HepG2 (cell line): ENCODE measurements around the gene MEAF6. TPM values are rescaled to one million over a fixed set of nuclear protein-coding genes. Genes with fewer than 3 reads are reported as not detected.

Source experiments
- ATAC-seq: fragments of 200-7000 bp; cut with Tn5 transposase; 3 replicates; pipeline ENCODE4 v1.9.1; 2020; ENCODE audit warnings: mild to moderate bottlenecking, moderate library complexity
- BruUV-seq: library from RNA; stranded (reverse); fragments of 400-500 nt; replicated peaks from 2 replicates; lab custom pipeline; 2021; lab: Mats Ljungman, UMichigan
- CTCF ChIA-PET: fragments of 300-600 bp; formaldehyde crosslinking; extraction: SDS; loops from one replicate; lab custom pipeline; 2021; ENCODE audit warnings: low total read pairs, inconsistent platforms, low intra/inter-chr PET ratio; lab: Yijun Ruan, JAX
- POLR2A ChIA-PET: fragments of 350-600 bp; sonication (Branson Sonifier 250); formaldehyde crosslinking; loops from one replicate; lab custom pipeline; 2020; ENCODE audit warnings: antibody characterized with exemption, inconsistent platforms; lab: Yijun Ruan, JAX
- DNase-seq: peaks from one replicate; pipeline ENCODE4 v3.0.0-alpha.2; 2015; ENCODE audit warnings: low spot score
- FAIRE-seq: peaks from 3 replicates; lab custom pipeline; 2011; peaks lifted over from hg19 to GRCh38; lab: Jason Lieb, UNC
- H2AFZ ChIP-seq: one replicate; pipeline ENCODE4 v1.6.1; 2011; ENCODE audit warnings: low read length, inconsistent platforms
- H3K27ac ChIP-seq: fragments of 300-600 bp; 3 replicates; pipeline ENCODE4 v1.8.0; 2011; ENCODE audit warnings: mixed run types, mild to moderate bottlenecking, mixed read lengths, low read length, inconsistent platforms; ENCODE audit not compliant: insufficient read depth; ENCODE audit errors: extremely low read length
- H3K27me3 ChIP-seq, 2 experiments: fragments of 200-600 bp in 1 of 2; 2 replicates in 1 of 2; 3 replicates in 1 of 2; pipeline versions ENCODE4 v1.6.0 to v1.8.0; 2011; ENCODE audit warnings: low read length in 2 of 2, mild to moderate bottlenecking in 2 of 2, moderate library complexity in 2 of 2, inconsistent platforms in 1 of 2; ENCODE audit not compliant: insufficient read depth in 2 of 2, control insufficient read depth in 1 of 2
- H3K36me3 ChIP-seq, 2 experiments: fragments of 200-600 bp in 1 of 2; replicated peaks in 1 of 2; 2 replicates in 1 of 2; 3 replicates in 1 of 2; pipeline versions ENCODE4 v1.5.1 to v1.8.0; 2011; ENCODE audit warnings: low read length in 2 of 2, inconsistent platforms in 1 of 2; ENCODE audit not compliant: insufficient read depth in 2 of 2, control insufficient read depth in 1 of 2
- H3K4me1 ChIP-seq: 2 replicates; pipeline ENCODE4 v1.5.1; 2012; ENCODE audit warnings: low read length, inconsistent platforms; ENCODE audit not compliant: insufficient read depth
- H3K4me2 ChIP-seq: 2 replicates; pipeline ENCODE4 v1.6.0; 2011; ENCODE audit warnings: low read depth, low read length, inconsistent platforms
- H3K4me3 ChIP-seq, 3 experiments: fragments of 200-600 bp in 1 of 3; sonication (generic), shearing (Covaris generic) in 1 of 3; replicated peaks in 1 of 3; 2 replicates each; pipeline ENCODE4 v1.5.1; 2011 to 2016; ENCODE audit warnings: low read length in 3 of 3, inconsistent platforms in 2 of 3, low read depth in 2 of 3, mild to moderate bottlenecking in 2 of 3, control low read depth in 1 of 3, mixed read lengths in 1 of 3; ENCODE audit not compliant: insufficient read depth in 1 of 3
- H3K79me2 ChIP-seq: one replicate; pipeline ENCODE4 v1.6.1; 2011; ENCODE audit warnings: low read length, inconsistent platforms; ENCODE audit not compliant: insufficient read depth
- H3K9ac ChIP-seq: 2 replicates; pipeline ENCODE4 v1.6.0; 2011; ENCODE audit warnings: mild to moderate bottlenecking, low read depth, low read length, inconsistent platforms; ENCODE audit not compliant: insufficient read depth
- H3K9me3 ChIP-seq: 2 replicates; pipeline ENCODE4 v1.5.1; 2012; ENCODE audit warnings: mild to moderate bottlenecking, low read length
- H4K20me1 ChIP-seq: 2 replicates; pipeline ENCODE4 v1.6.0; 2011; ENCODE audit warnings: inconsistent platforms, mild to moderate bottlenecking, low read length, moderate library complexity; ENCODE audit not compliant: insufficient read depth
- ARNT ChIP-seq: fragments of 450-650 bp; IDR thresholded peaks from 2 replicates; pipeline ENCODE4 v1.6.1; 2017
- GTF2F1 ChIP-seq: fragments of 150-350 bp; IDR thresholded peaks from 2 replicates; pipeline ENCODE4 v1.6.1; 2014; ENCODE audit warnings: low read length
- HMGXB3 ChIP-seq: sonication (generic); formaldehyde crosslinking; IDR thresholded peaks from 2 replicates; pipeline ENCODE4 v1.4.0; 2020; ENCODE audit warnings: missing genetic modification reagents, borderline replicate concordance
- JARID2 ChIP-seq: sonication (generic); formaldehyde crosslinking; IDR thresholded peaks from 2 replicates; pipeline ENCODE4 v1.8.1; 2023; ENCODE audit warnings: missing genetic modification reagents, inconsistent platforms; ENCODE audit not compliant: insufficient replicate concordance
- KLF6 ChIP-seq: IDR thresholded peaks from 2 replicates; pipeline ENCODE4 v1.8.0; 2016; ENCODE audit warnings: missing biosample characterization, missing genetic modification reagents
- MIER2 ChIP-seq: IDR thresholded peaks from 2 replicates; pipeline ENCODE4 v1.6.1; 2016; ENCODE audit warnings: missing biosample characterization, missing genetic modification reagents
- MXD4 ChIP-seq: IDR thresholded peaks from 2 replicates; pipeline ENCODE4 v1.6.1; 2016; ENCODE audit warnings: mild to moderate bottlenecking, missing biosample characterization, missing genetic modification reagents
- NCOA5 ChIP-seq: sonication (generic); formaldehyde crosslinking; IDR thresholded peaks from 2 replicates; pipeline ENCODE4 v1.4.0; 2020; ENCODE audit warnings: missing genetic modification reagents
- U2AF1 ChIP-seq: fragments of 200-400 bp; formaldehyde crosslinking; optimal IDR thresholded peaks from 2 replicates; pipeline ENCODE3; 2017; ENCODE audit warnings: mild to moderate bottlenecking, low read depth, low read length
- ZKSCAN8 ChIP-seq: IDR thresholded peaks from 2 replicates; pipeline ENCODE4 v1.6.1; 2016; ENCODE audit warnings: borderline replicate concordance, missing genetic modification reagents, missing compliant biosample characterization
- ZMYM3 ChIP-seq: sonication (generic); formaldehyde crosslinking; IDR thresholded peaks from 2 replicates; pipeline ENCODE4 v1.5.1; 2020; ENCODE audit warnings: mild to moderate bottlenecking, missing genetic modification reagents
- ZNF501 ChIP-seq: sonication (generic); formaldehyde crosslinking; IDR thresholded peaks from 2 replicates; pipeline ENCODE4 v1.5.1; 2020; ENCODE audit warnings: mild to moderate bottlenecking, moderate library complexity, missing genetic modification reagents
- ZNF614 ChIP-seq: IDR thresholded peaks from 2 replicates; pipeline ENCODE4 v1.6.1; 2018; ENCODE audit warnings: missing biosample characterization, missing genetic modification reagents, inconsistent platforms, borderline replicate concordance
- ZNF674 ChIP-seq: sonication (generic); formaldehyde crosslinking; IDR thresholded peaks from 2 replicates; pipeline ENCODE4 v1.5.0; 2020; ENCODE audit warnings: low read depth, mild to moderate bottlenecking, missing genetic modification reagents
- ZNF773 ChIP-seq: sonication (generic); formaldehyde crosslinking; IDR thresholded peaks from 2 replicates; pipeline ENCODE4 v1.4.0; 2020; ENCODE audit warnings: missing genetic modification reagents, borderline replicate concordance
- WGBS: methylation state at CpG from one replicate; pipeline ENCODE4 v1.1.6; 2017; ENCODE audit warnings: low lambda C conversion rate; 5-methylcytosine and 5-hydroxymethylcytosine counted together
- in situ Hi-C: cut with HindIII; loops from 2 replicates; pipeline ENCODE4 v1.10.0; 2017; ENCODE audit warnings: low pct_unique_long_range_greater_than_20kb; ENCODE audit not compliant: extremely low pct_ligation_motif_present
- intact Hi-C: fragments of 100-400 bp; cut with micrococcal nuclease; formaldehyde crosslinking; loops from one replicate; pipeline ENCODE4 v1.10.0; 2022; ENCODE audit not compliant: unreplicated experiment
- polyA plus RNA-seq, 8 experiments: library from polyadenylated mRNA; depleted of rRNA in 3 of 8; stranded (reverse) in 7 of 8; unstranded in 1 of 8; fragments of >200 nt; fragmentation: Illumina TruSeq in 4 of 8; extraction: Trizol in 4 of 8; gene quantifications; 2 replicates each; pipeline versions ENCODE4 v1.2.1 to v1.2.3, GENCODE V29; 2011 to 2016; ENCODE audit warnings: low read depth in 4 of 8, missing spikeins in 1 of 8, mixed read lengths in 1 of 8; ENCODE audit not compliant: insufficient read depth in 1 of 8
- total RNA-seq, 5 experiments: library from RNA; depleted of rRNA; stranded (reverse); fragments of >200 nt; fragmentation: Illumina TruSeq; extraction: Trizol; gene quantifications; 2 replicates each; pipeline ENCODE4 v1.2.3, GENCODE V29; 2016; ENCODE audit warnings: low read depth in 1 of 5

The MEAF6 gene
- total and polyA plus RNA-seq, 2 of the 13 experiments (the other 11 are each of a cell fraction or from before 2014, with no cell fraction given) = 29.5 to 45.6 TPM

- Histone ChIP-seq H4K20me1 (no peaks in the 10 kb centered on the region), H3K9ac (no peak overlapping the region), H3K79me2 (no peaks in the 10 kb centered on the region), H3K9me3 (no peaks in the 10 kb centered on the region), H3K27me3 (no peaks in the 10 kb centered on the region; a peak in 1 of 5 replicates), H3K4me2 (no peak overlapping the region), H3K36me3 (no peaks in the 10 kb centered on the region), H3K4me1 (peaks cover 64% of the 10 kb centered on the region), H2AFZ (no peak overlapping the region), H3K4me3 (no peak overlapping the region), H3K27ac (no peak overlapping the region)
- DNase-seq (no peak), FAIRE-seq (no peak), ATAC-seq (no peak)
- WGBS = 79% methylated on average over 3 of the region's 3 CpGs
- TF ChIP-seq HMGXB3 (no peak), ARNT (no peak), MXD4 (no peak), MIER2 (no peak), NCOA5 (no peak), KLF6 (CRISPR knock-in tag) (no peak), U2AF1 (no peak), GTF2F1 (no peak), ZNF614 (no peak), ZNF501 (CRISPR knock-in tag) (no peak), ZKSCAN8 (CRISPR knock-in tag) (no peak), ZMYM3 (CRISPR knock-in tag) (no peak), ZNF674 (CRISPR knock-in tag) (no peak), JARID2 (CRISPR knock-in tag) (no peak), ZNF773 (CRISPR knock-in tag) (no peak)
- no TSS peak for BruUV-seq
- CTCF ChIA-PET = no interaction called here
- intact Hi-C loops = no loop called here
- in situ Hi-C loops = no loop called here
- POLR2A ChIA-PET = interaction anchor here (1.2 kb wide), 1 partner anchor 10 kb away, joined by 4 read pairs; no protein-coding TSS in a partner anchor
These were observed 45.2 kb downstream of the MEAF6 start for GRCh38 chr1:37469386-37469785.
